Coronary artery (tissue), 2 donors: ENCODE data around the gene ARHGEF16.

Experiments
- DNase-seq: peaks from one replicate; pipeline ENCODE4 v3.0.0-alpha.2; 2017; ENCODE audit warnings: low spot score
- H3K27ac ChIP-seq, 2 donors: fragments of 200-600 bp; sonication (generic); one replicate each; pipeline ENCODE4 v1.5.1; 2016 to 2019
- H3K4me3 ChIP-seq: fragments of 200-600 bp; sonication (generic); 2 replicates; pipeline ENCODE4 v1.5.1; 2016; ENCODE audit warnings: mild to moderate bottlenecking, moderate library complexity
- TF ChIP-seq, protein P1 (sequence below): fragments of 200-600 bp; sonication (generic); IDR thresholded peaks from one replicate; pipeline ENCODE4 v1.5.1; 2019; ENCODE audit warnings: antibody characterized with exemption

The ARHGEF16 gene

DNA sequence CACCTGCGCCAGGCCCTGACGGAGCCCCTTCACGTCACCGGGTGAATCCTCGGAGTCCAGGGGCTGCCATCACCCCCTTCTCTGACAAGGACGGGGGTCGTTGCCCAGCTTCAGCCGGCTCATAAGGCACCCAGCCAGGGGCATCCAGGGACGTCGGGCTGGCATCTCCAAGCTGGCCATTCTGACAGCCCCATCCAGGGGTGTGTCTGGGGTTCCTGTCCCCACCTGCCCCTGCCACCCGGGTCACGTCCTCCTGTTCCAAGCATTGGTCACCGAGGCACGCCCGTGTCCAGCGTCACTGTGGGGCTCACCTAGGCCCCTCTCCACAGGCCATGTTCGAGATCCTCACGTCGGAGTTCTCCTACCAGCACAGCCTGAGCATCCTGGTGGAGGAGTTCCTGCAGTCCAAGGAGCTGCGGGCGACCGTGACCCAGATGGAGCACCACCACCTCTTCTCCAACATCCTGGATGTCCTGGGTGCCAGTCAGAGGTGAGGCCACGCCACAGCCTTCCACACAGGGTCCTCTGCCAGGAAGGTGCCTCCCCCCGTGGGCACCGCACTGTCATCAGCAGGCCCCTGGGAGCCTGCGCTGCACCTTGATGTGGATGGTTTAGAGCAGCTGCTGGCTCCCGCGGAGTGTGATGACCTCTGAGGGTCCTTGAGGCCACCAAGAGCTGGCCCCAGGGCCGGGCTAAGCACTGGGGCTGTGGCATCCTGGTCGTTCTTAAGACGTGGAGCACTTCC is 14.8 kb downstream of the ARHGEF16 start:
- Histone ChIP-seq H3K27ac (no peak overlapping the region), H3K4me3 (no peak overlapping the region)
- no peak for DNase-seq
- TF ChIP-seq, protein P1, sequence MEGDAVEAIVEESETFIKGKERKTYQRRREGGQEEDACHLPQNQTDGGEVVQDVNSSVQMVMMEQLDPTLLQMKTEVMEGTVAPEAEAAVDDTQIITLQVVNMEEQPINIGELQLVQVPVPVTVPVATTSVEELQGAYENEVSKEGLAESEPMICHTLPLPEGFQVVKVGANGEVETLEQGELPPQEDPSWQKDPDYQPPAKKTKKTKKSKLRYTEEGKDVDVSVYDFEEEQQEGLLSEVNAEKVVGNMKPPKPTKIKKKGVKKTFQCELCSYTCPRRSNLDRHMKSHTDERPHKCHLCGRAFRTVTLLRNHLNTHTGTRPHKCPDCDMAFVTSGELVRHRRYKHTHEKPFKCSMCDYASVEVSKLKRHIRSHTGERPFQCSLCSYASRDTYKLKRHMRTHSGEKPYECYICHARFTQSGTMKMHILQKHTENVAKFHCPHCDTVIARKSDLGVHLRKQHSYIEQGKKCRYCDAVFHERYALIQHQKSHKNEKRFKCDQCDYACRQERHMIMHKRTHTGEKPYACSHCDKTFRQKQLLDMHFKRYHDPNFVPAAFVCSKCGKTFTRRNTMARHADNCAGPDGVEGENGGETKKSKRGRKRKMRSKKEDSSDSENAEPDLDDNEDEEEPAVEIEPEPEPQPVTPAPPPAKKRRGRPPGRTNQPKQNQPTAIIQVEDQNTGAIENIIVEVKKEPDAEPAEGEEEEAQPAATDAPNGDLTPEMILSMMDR: no peak

DNA sequence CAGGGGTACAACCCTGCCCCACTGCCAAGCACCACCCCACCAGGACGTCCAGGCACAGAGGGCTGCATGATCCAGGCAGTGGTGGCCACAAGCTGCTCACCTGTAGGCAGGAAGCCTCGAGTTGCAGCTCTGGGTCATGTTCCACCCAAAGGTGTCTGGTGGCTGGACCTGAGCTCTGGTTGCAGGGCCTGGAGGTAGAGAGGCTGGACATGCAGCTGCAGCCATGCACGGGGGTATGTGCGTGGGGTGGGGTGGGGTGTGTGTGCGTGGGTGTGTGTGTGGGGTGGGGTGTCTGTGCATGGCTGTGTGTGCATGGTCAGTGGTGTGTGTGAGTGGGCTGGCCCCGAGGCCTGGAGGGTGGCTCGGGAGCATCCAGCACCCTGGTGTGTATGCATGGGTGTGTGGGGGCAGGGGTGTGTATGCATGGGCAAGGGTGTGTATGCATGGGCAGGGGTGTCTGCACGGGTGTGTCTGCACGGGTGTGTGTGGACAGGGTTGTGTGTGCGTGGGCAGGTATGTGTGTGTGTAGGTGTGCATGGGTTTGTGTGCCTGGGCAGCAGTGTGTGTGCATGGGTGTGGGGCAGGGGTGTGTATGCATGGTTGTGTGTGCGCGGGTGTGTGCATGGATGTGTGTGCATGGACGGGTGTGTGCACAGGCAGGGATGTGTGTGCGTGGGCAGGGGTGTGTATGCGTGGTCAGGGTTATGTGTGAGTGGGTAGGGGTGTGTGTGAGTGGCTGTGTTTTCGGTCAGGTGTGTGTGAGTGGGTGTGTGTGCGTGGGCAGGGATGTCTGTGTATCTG is 15.6 kb downstream of the ARHGEF16 start:
- Histone ChIP-seq H3K27ac (no peak overlapping the region), H3K4me3 (no peak overlapping the region)
- TF ChIP-seq, protein P1: no peak
- no peak for DNase-seq

DNA sequence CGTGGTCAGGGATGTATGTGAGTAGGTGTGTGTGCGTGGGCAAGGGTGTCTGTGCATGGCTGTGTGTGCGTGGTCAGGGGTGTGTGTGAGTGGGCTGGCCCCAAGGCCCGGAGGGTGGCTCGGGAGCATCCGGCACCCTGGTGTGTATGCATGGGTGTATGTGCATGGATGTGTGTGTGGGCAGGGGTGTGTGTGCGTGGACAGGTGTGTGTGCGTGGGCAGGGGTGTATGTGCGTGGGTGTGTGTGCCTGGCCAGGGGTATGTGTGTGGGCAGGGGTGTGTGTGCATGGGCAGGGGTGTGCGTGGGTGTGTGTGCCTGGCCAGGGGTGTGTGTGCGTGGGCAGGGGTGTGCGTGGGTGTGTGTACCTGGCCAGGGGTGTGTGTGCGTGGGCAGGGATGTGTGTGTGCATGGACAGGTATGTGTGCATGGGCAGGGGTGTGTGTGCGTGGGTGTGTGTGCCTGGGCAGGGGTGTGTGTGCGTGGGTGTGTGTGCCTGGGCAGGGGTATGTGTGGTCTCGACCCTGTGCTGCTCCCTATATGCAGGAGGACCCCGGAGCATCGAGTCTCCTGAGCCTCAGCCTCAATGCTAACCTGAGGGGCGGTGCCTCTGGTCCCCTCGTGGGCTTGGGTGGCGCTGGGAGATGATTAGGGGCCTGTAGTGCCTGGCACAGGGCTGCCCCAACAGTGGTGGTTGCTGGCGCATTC is 16.3 kb downstream of the ARHGEF16 start:
- TF ChIP-seq, protein P1: no peak
- Histone ChIP-seq H3K27ac (no peak overlapping the region), H3K4me3 (no peak overlapping the region)
- no peak for DNase-seq

DNA sequence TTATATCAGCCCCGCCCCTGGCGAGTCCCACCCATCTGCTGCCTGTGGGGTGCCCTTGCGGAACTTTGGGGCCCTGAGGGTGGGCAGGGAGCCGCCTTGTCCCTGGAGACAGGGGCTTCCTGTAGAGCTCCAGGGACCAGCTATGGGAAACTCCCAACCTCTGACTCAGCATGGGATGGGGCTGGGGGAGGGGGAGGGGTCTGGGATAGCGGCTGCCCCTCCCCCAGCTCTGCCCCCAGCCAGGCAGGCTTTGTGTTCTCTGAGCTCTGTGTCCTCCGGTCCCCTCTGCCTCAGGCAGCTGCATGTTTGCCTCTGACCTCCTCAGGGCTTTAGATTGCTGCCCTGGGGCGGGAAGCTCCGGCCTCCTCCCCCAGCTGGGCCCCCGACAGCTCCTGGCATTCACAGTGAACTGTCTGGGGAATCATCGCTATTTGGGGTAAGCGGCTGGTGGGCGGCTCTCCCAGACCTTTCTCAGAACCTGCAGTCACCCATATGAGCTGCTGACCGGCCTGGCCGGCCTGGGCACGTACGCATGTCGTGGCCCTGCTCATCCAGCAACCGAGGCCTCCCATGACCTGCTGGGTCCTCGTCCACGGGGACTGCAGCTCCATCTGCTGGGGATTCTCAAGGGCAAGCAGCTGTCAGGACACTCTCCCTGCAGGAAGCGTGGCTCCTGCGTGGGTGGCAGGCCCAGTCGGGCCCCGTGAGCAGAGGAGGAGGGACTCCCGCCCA is 17.1 kb downstream of the ARHGEF16 start:
- DNase-seq: no peak
- no peak overlapping the region for H3K27ac ChIP-seq
- H3K4me3 ChIP-seq: no peak overlapping the region
- TF ChIP-seq, protein P1: no peak

DNA sequence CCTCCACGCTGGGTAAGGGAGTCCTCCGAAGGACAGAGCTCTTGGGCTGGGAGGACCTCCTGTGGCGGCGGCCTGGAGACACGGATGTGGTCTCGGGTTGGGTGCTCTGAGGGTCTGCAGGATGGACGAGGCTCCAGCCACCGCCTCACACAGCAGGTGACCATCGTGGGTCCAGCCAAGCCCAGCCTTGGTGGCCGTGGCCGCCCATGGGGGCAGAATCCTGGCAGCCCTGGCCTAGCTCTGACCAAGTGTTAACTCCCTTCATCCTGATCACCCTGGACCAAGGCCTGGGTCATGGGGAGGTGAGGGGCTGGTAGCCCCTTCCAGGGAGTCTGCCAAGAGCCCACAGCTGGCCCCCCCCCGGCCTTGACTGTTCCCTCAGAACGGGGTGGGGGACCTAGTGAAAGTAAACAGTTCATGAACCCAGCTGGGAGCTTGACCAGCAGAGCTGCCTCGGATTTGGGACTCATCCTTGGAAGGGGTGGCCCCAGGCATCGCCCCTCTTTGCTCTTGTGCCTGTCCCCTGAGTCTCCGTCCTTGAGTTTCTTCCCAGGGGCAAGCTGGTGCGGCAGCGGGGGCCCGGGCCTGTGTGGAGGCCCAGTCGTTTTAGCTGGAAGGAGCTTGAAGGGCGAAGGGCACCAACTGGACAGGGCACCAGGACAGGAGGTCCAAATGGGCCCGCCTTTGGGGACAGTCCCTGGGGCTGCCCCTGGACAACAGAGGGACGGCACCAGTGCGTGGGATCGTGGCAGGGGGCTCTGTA is 17.8 kb downstream of the ARHGEF16 start:
- TF ChIP-seq, protein P1: no peak
- DNase-seq: no peak
- H3K27ac ChIP-seq: no peak overlapping the region
- no peak overlapping the region for H3K4me3 ChIP-seq

DNA sequence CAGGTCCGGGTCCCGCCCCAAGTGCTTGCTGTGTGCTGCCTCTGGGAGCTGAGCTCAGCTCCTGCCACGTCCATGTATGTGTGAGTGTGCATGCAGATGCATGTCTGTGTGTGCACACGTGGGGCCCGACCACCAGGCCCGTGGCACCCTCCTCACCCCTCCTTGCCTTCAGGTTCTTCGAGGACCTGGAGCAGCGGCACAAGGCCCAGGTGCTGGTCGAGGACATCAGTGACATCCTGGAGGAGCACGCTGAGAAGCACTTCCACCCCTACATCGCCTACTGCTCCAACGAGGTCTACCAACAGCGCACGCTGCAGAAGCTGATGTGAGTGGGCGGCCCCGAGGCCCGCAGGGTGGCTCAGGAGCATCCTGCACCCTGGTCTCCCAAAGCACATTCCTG is 18.4 kb downstream of the ARHGEF16 start:
- TF ChIP-seq, protein P1: no peak
- no peak for DNase-seq
- no peak overlapping the region for H3K4me3 ChIP-seq
- no peak overlapping the region for H3K27ac ChIP-seq
